NK-92 treated with Interleukin-12 subunit alpha and Interleukin-12 subunit beta, amount 100 ng/mL, for 24 hours (cell line): ENCODE measurements around the gene CCDC142.

Experiments
- DNase-seq: peaks from one replicate; lab custom pipeline; 2025; lab: John Stamatoyannopoulos, UW

Gene CCDC142, protein sequence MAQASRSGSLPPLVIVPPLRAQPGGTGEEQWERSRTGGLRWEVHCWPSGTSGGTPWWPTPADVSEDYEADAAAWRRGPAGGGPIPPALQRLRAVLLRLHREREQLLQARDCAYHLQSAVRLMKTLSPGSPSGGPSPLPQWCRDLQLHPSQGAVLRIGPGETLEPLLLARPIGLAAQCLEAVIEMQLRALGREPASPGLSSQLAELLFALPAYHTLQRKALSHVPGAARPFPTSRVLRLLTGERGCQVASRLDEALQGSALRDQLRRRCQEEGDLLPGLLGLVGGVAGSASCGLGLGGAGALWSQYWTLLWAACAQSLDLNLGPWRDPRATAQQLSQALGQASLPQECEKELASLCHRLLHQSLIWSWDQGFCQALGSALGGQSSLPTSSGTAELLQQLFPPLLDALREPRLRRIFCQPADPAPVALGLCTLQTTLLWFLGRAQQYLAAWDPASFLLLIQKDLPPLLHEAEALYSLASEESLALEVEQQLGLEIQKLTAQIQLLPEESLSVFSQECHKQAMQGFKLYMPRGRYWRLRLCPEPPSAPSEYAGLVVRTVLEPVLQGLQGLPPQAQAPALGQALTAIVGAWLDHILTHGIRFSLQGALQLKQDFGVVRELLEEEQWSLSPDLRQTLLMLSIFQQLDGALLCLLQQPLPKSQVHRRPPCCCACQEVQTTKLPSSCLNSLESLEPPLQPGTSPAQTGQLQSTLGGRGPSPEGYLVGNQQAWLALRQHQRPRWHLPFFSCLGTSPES

DNA sequence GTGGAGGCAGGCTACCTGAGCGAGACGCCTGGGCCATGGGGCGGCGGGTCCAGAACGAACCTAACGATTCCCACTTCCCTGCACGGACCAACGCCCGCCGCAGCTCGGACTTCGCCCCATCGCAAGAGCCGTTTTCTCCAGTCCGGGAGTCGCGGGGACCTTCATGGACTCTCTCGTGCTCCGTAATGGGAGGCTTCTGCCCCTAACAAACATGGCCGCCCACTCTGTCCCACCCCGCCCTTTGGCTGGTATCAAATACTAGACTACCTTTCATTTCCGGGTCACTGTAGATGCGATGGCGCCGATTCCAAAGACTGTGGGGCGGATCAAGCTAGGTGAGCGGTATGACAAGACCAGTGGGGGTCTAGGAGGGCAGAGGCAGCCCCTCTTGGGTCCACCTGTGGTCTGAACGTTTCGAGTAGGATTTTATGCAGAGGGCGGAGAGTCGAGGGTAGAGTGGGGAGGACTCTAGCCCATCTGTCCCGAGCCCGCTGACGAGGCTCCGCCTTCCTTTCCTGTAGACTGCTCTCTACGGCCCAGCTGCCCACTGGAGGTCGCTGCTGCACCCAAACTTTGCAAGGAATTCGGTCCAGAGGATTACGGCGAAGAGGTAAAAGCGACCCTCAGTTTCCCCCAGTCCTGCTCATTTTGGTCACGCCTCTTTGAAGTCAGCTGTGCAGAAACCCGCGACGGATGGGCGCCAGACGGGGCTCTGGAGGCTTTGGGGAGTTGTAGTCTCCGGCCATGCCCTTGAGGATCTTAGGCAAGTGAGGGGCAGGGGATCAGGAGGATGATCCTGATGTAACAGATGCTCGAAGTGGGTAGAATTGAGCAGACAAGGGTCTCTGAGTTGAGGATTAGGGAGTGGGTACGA, at the start of gene CCDC142, which contains the start of gene TTC31:
Gene CCDC142, minus strand, starts transcription at position 198 of the 874 bp plus-strand sequence. Its CDS starts 161 bp downstream, at position 37.
Gene TTC31, plus strand, starts transcription at position 281 of the 874 bp plus-strand sequence. Its CDS starts 15 bp downstream, at position 296.
- peak; percentile 91 for DNase-seq

DNA sequence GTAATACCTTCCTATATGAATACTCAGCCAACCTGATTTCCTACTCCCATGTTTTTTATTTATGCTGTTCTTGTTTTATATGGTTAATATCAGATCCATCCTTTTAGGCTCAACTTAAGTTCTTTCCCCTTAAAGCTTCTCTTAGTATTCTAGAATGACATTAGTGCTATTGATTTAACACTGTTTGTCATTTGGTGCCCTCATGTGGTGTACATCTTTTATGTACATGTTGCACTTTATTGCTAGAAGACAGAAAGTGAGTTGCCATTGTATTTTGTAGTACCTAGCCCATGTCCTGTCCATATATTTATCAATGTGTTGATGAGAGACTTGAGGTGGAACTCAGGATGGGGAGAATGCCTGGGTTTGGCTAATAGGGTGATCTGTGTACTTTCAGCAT, 49.4 kb upstream of the CCDC142 start:
- no peak for DNase-seq

GRCh38 chr2:74531666-74532065, 48.9 kb upstream of the CCDC142 start:
- DNase-seq = no peak

DNA sequence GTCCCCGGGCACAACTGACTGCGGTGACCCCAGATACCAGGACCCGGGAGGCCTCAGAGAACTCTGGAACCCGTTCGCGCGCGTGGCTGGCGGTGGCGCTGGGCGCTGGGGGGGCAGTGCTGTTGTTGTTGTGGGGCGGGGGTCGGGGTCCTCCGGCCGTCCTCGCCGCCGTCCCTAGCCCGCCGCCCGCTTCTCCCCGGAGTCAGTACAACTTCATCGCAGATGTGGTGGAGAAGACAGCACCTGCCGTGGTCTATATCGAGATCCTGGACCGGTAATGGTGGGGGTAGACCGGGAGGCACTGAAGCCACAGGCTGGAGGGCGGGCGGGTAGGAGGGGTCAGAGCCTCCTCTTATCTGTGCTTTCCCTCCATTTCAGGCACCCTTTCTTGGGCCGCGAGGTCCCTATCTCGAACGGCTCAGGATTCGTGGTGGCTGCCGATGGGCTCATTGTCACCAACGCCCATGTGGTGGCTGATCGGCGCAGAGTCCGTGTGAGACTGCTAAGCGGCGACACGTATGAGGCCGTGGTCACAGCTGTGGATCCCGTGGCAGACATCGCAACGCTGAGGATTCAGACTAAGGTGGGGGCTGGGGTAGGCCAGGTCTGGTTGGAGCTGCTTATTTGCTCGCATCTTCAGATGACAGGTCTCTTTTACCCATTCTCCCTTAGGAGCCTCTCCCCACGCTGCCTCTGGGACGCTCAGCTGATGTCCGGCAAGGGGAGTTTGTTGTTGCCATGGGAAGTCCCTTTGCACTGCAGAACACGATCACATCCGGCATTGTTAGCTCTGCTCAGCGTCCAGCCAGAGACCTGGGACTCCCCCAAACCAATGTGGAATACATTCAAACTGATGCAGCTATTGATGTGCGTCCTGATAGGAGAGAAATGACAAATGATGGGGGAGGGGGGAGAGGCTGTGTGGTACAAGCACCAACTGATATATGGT, 47.7 kb upstream of the CCDC142 start:
- DNase-seq = peak; percentile 64

GRCh38 chr2:74529357-74530238, 46.8 kb upstream of the CCDC142 start, which contains the start of the genes AUP1 and HTRA2:
TSS of gene AUP1 (minus strand) at chr2:74529706. CDS start at chr2:74529629, 77 bp downstream.
TSS of gene HTRA2 (plus strand) at chr2:74529933. CDS start at chr2:74530007, 74 bp downstream.
- DNase-seq = peak; percentile 97

GRCh38 chr2:74528600-74529356, 46.0 kb upstream of the CCDC142 start:
- no peak for DNase-seq

- no peak for DNase-seq
These were observed 44.9 kb upstream of the CCDC142 start for GRCh38 chr2:74527741-74528140.

DNA sequence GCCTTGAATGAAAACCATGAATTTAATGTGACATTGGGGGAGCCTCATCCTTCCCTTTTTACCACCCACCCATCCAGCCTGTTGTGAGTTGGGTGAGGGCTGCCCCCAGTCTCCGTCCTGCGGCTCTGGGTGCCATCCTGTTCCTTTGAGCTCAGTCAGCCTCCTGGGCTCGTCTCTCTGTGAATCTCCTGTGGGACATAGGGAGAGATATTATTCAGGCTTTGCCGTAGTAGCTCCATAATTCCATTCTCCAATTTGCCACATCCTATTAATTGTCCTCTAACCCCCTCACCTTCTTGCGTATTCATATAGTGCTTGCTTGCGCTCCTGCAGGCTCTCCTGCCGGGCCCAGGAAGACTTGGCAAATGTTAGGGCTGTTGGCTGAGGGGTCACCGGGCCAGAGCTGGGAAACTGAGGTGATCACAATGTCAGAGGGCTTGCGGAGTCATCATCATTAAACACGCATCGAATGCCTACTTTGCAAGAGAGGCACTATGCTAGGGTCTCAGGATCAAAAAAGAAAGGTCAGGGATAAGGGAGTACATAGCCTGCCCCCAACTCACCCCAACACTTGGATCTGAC, 43.9 kb upstream of the CCDC142 start:
- DNase-seq = no peak

DNA sequence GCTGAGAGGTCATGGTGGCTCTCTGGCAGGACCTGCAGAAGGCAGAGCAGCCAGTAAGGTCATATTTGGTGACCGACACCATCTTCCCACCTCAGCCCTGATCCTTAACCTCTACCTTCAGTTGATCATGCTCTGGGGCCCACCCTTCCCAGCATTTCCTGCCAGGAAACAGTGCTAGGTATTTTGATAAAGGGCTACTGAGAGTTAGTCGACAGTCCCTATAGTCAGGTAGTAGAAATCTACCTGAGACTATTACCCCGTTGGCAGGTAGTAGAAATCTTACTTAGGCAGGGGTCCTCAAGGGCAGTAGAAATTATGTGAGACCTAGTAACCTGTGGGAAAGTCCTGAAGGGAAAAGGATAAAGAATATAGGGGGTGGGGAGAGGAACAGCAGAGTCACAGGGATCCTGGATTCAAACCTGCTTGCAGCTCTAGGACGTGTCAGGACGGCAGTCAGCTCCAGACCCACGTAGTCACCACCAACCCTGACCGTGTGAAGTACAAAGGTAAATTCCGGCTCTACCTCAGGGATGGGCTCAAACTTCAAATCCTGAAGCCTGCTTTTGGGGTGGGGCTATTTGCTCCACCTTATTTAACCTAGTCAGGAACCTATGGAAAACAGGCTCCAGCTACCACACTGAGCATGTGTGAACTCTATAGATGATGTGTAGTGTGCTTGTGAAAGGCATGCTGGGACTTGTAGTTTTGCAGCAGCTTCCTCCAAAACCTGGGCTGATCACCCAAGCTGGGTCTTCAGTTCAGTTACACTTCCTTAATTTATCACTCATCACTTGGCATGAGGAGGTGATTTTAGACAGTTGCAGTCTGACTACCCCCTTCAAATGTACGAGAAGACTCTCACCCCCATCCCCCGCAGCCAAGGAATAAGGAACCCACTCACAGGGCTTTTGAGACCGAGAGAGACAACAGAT, 43.2 kb upstream of the CCDC142 start, which contains the start of gene DQX1:
Gene DQX1, minus strand, starts transcription at position 515 of the 932 bp plus-strand sequence. Its CDS starts 502 bp downstream, at position 13.
- no peak for DNase-seq

- no peak for DNase-seq
These were observed 42.3 kb upstream of the CCDC142 start for GRCh38 chr2:74524955-74525716.

GRCh38 chr2:74524005-74524404, 41.2 kb upstream of the CCDC142 start:
- no peak for DNase-seq

- DNase-seq = no peak
These were observed 39.7 kb upstream of the CCDC142 start for GRCh38 chr2:74522516-74522915.

- no peak for DNase-seq
These were observed 33.9 kb upstream of the CCDC142 start for GRCh38 chr2:74516650-74517049.

GRCh38 chr2:74515981-74516633, 33.3 kb upstream of the CCDC142 start:
- DNase-seq = no peak

DNA sequence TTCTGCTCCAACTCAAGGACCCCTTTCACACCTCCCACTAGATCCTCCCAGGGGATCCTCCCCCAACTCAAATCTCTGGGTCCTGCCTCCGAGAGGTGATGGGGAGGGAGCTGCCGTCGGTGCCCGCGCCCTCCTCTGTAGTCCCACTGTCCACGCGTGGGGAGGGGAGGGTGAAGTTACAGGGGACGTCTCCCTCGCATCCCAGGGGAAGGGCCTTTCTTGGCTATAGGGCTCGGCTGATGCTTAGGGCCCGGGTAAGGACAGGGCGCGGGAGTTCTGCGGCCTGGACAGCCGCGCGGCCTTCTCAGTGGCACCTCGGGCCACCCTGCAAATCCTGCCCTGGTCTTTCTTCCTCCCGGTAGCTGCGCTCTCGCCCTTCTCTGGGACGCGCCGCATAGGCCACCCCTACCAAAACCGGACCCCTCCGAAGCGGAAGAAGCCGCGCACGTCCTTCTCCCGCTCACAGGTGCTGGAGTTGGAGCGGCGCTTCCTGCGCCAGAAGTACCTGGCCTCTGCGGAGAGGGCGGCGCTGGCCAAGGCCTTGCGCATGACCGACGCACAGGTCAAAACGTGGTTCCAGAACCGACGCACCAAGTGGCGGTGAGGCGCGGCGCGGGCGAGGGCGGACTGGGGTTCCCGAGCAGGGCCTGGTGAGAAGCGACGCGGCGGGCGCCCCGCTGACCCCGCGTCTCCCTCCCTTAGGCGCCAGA, 32.6 kb upstream of the CCDC142 start:
- DNase-seq = no peak
